ENCODE measurements around the gene OSTC.

- TF ChIP-seq CTCF (IDR thresholded peaks at IDR 0.05), result no peak
- TF ChIP-seq POLR2A (IDR thresholded peaks at IDR 0.05), result no peak
Observed at GRCh38 chr4:108694423-108694822, 44.0 kb downstream of the OSTC start.
